GM13977 (cell line): ENCODE results near the gene PRSS21.

Experiments used
- DNase-seq: peaks from one replicate; pipeline ENCODE4 v3.0.0; 2012; ENCODE audit warnings: low spot score
- CTCF ChIP-seq: IDR thresholded peaks from 2 replicates; pipeline ENCODE4 v1.5.1; 2012; ENCODE audit warnings: mild to moderate bottlenecking, control low read depth; ENCODE audit not compliant: insufficient read depth; ENCODE audit errors: extremely low read depth, missing control alignments
- in situ Hi-C: fragments of 300-500 bp; cut with MboI; formaldehyde crosslinking; loops from one replicate; pipeline ENCODE4 v1.12.0; 2022; ENCODE audit warnings: low sequenced_read_pairs, low pct_unique_long_range_greater_than_20kb, mixed read lengths, inconsistent platforms; ENCODE audit not compliant: unreplicated experiment

Gene PRSS21

GRCh38 chr16:2824626-2825025 lies 7.6 kb downstream of the PRSS21 start:
- in situ Hi-C loops, result no loop called here
- no peak for DNase-seq
- no peak for TF ChIP-seq CTCF

- no peak for TF ChIP-seq CTCF
- in situ Hi-C loops, result no loop called here
- DNase-seq, result no peak
Measured at GRCh38 chr16:2825049-2825742, 8.2 kb downstream of the PRSS21 start.

- no peak for TF ChIP-seq CTCF
- no peak for DNase-seq
- in situ Hi-C loops, result no loop called here
Measured at GRCh38 chr16:2825906-2826305, 8.9 kb downstream of the PRSS21 start.

- no peak for TF ChIP-seq CTCF
- in situ Hi-C loops, result no loop called here
- no peak for DNase-seq
Measured at GRCh38 chr16:2826591-2827373, 9.7 kb downstream of the PRSS21 start.

GRCh38 chr16:2827374-2827791 lies 10.3 kb downstream of the PRSS21 start:
- in situ Hi-C loops, result no loop called here
- DNase-seq, result no peak
- no peak for TF ChIP-seq CTCF

GRCh38 chr16:2827831-2828520 lies 10.9 kb downstream of the PRSS21 start:
- in situ Hi-C loops, result no loop called here
- TF ChIP-seq CTCF, result no peak

More at GRCh38 chr16:2827831-2828520, 10.9 kb downstream of the PRSS21 start:
- DNase-seq, result no peak
